GM23338 (cell line): ENCODE measurements around the gene S100A1.

Experiments used
- CREB1 ChIP-seq: fragments of 250-450 bp; sonication (Bioruptor Pico); IDR thresholded peaks from 2 replicates; pipeline ENCODE4 v1.5.0; 2020; ENCODE audit warnings: low read depth, mild to moderate bottlenecking, moderate library complexity
- CTCF ChIP-seq, 2 experiments: fragments of 200-600 bp in 1 of 2; sonication (generic) in 1 of 2; conservative IDR thresholded peaks; 2 replicates each; pipeline versions ENCODE4 v1.5.1 to v1.6.1; 2016 to 2017; ENCODE audit warnings: antibody characterized with exemption in 2 of 2, low read depth in 2 of 2, mild to moderate bottlenecking in 2 of 2, moderate library complexity in 1 of 2
- ETS1 ChIP-seq: IDR thresholded peaks from 2 replicates; pipeline ENCODE4 v1.6.1; 2016; ENCODE audit warnings: antibody characterized with exemption
- EZH2 ChIP-seq: fragments of 200-600 bp; sonication (generic); IDR thresholded peaks from one replicate; pipeline ENCODE4 v1.8.0; 2017; ENCODE audit warnings: antibody characterized with exemption, mild to moderate bottlenecking, low read depth; ENCODE audit not compliant: unreplicated experiment
- EZH2phosphoT487 ChIP-seq: fragments of 200-600 bp; sonication (generic); IDR thresholded peaks from one replicate; pipeline ENCODE4 v1.8.1; 2018; ENCODE audit warnings: antibody characterized with exemption; ENCODE audit not compliant: unreplicated experiment
- JUNB ChIP-seq: IDR thresholded peaks from one replicate; pipeline ENCODE4 v1.6.1; 2016; ENCODE audit warnings: antibody characterized with exemption; ENCODE audit not compliant: unreplicated experiment
- NANOG ChIP-seq: IDR thresholded peaks from 2 replicates; pipeline ENCODE4 v1.6.1; 2016; ENCODE audit warnings: antibody characterized with exemption, borderline replicate concordance
- POLR2AphosphoS5 ChIP-seq: IDR thresholded peaks from 2 replicates; pipeline ENCODE4 v1.6.1; 2016; ENCODE audit warnings: antibody characterized with exemption, low read depth
- REST ChIP-seq: IDR thresholded peaks from one replicate; pipeline ENCODE4 v1.6.1; 2018; ENCODE audit warnings: antibody characterized with exemption; ENCODE audit not compliant: unreplicated experiment
- STAT1 ChIP-seq: IDR thresholded peaks from one replicate; pipeline ENCODE4 v1.6.1; 2016; ENCODE audit warnings: antibody characterized with exemption; ENCODE audit not compliant: unreplicated experiment
- ZNF114 ChIP-seq: fragments of 250-450 bp; sonication (Bioruptor Pico); IDR thresholded peaks from 2 replicates; pipeline ENCODE4 v1.5.0; 2020; ENCODE audit warnings: mild to moderate bottlenecking, moderate library complexity
- ZNF331 ChIP-seq: fragments of 250-450 bp; sonication (Bioruptor Pico); IDR thresholded peaks from 2 replicates; pipeline ENCODE4 v1.5.0; 2020; ENCODE audit warnings: low read depth, mild to moderate bottlenecking, moderate library complexity
- ZNF462 ChIP-seq: fragments of 250-450 bp; sonication (Bioruptor Pico); IDR thresholded peaks from 2 replicates; pipeline ENCODE4 v1.5.0; 2020; ENCODE audit warnings: mild to moderate bottlenecking, moderate library complexity

GRCh38 chr1:153669606-153670005 is 41.4 kb downstream of the S100A1 start:
- TF ChIP-seq NANOG (no peak), CTCF (conservative IDR thresholded peaks at IDR 0.05; ENCODE audit: low read depth in 2 of 2) (no peak), EZH2phosphoT487 (no peak), POLR2AphosphoS5 (no peak), CREB1 (CRISPR knock-in tag) (no peak), REST (no peak), EZH2 (no peak), JUNB (no peak), ZNF114 (CRISPR knock-in tag) (no peak), ETS1 (no peak), STAT1 (no peak), ZNF462 (CRISPR knock-in tag) (no peak), ZNF331 (no peak)
